ENCODE results near the gene MASTL. TPM values are rescaled to one million over a fixed set of nuclear protein-coding genes. Genes with fewer than 3 reads are reported as not detected.

MASTL gene
- total RNA-seq, 1 experiment from 2014 or later = 44.4 TPM

- POLR2A ChIA-PET (ENCODE audit: low non-redundant PET) = no interaction called here
- Histone ChIP-seq H3K4me3 (ENCODE audit: low read depth, low read length, poor library complexity, severe bottlenecking) (no peak overlapping the region), H3K27ac (ENCODE audit: low read depth, low read length, poor library complexity, severe bottlenecking) (no peak overlapping the region), H3K4me1 (ENCODE audit: insufficient read depth, low read length, poor library complexity, severe bottlenecking) (peaks cover 9% of the 10 kb centered on the region), H3K9me3 (ENCODE audit: low read depth, low read length, poor library complexity, severe bottlenecking) (no peaks in the 10 kb centered on the region), H3K27me3 (replicated peaks; ENCODE audit: insufficient read depth, low read depth, low read length, poor library complexity) (no peaks in the 10 kb centered on the region), H3K36me3 (ENCODE audit: insufficient read depth, low read length, poor library complexity, severe bottlenecking) (peaks cover 38% of the 10 kb centered on the region)
- no peak for DNase-seq (ENCODE audit: low spot score)
- BruUV-seq (replicated peaks) = no TSS peak
- TF ChIP-seq, protein P1, sequence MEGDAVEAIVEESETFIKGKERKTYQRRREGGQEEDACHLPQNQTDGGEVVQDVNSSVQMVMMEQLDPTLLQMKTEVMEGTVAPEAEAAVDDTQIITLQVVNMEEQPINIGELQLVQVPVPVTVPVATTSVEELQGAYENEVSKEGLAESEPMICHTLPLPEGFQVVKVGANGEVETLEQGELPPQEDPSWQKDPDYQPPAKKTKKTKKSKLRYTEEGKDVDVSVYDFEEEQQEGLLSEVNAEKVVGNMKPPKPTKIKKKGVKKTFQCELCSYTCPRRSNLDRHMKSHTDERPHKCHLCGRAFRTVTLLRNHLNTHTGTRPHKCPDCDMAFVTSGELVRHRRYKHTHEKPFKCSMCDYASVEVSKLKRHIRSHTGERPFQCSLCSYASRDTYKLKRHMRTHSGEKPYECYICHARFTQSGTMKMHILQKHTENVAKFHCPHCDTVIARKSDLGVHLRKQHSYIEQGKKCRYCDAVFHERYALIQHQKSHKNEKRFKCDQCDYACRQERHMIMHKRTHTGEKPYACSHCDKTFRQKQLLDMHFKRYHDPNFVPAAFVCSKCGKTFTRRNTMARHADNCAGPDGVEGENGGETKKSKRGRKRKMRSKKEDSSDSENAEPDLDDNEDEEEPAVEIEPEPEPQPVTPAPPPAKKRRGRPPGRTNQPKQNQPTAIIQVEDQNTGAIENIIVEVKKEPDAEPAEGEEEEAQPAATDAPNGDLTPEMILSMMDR (conservative IDR thresholded peaks at IDR 0.05; ENCODE audit: low read depth, low read length) = no peak
- no peak for TF ChIP-seq EZH2 (IDR thresholded peaks at IDR 0.05; ENCODE audit: borderline replicate concordance, low read depth, low read length, poor library complexity, severe bottlenecking)
- intact Hi-C loops (cut with micrococcal nuclease; ENCODE audit: unreplicated experiment) = no loop called here
- CTCF ChIA-PET = no interaction called here
Measured at GRCh38 chr10:27150261-27150660, 4.9 kb upstream of the MASTL start.

DNA sequence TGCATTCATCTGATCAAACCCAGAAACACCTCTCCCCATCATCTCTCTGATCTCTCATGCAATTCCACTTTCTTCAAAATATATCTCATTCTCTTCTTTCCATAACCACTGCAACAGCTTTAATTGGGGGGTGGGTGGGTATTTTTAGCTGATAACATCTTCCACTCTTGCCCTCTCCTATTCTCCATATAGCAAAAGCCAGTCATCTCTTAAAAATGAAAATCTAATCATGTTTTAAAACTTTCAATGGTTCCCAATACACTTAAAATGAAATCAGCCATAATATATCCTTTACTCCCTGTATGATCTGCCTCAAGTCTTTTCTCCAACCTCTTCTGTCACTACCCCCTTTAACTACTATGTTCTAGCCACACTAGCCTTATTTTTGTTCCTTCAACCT is 2.5 kb upstream of the MASTL start:
- ChIA-PET POLR2A (ENCODE audit: low non-redundant PET) (no interaction called here), CTCF (no interaction called here)
- TF ChIP-seq, protein P1 (conservative IDR thresholded peaks at IDR 0.05; ENCODE audit: low read depth, low read length) = no peak
- TF ChIP-seq EZH2 (IDR thresholded peaks at IDR 0.05; ENCODE audit: borderline replicate concordance, low read depth, low read length, poor library complexity, severe bottlenecking) = no peak
- Histone ChIP-seq H3K9me3 (ENCODE audit: low read depth, low read length, poor library complexity, severe bottlenecking) (no peaks in the 10 kb centered on the region), H3K4me3 (ENCODE audit: low read depth, low read length, poor library complexity, severe bottlenecking) (peak overlapping the region; percentile 90), H3K36me3 (ENCODE audit: insufficient read depth, low read length, poor library complexity, severe bottlenecking) (peaks cover 17% of the 10 kb centered on the region), H3K4me1 (ENCODE audit: insufficient read depth, low read length, poor library complexity, severe bottlenecking) (peaks cover 9% of the 10 kb centered on the region), H3K27me3 (replicated peaks; ENCODE audit: insufficient read depth, low read depth, low read length, poor library complexity) (no peaks in the 10 kb centered on the region), H3K27ac (ENCODE audit: low read depth, low read length, poor library complexity, severe bottlenecking) (peak overlapping the region; percentile 98)
- no TSS peak for BruUV-seq (replicated peaks)
- intact Hi-C loops (cut with micrococcal nuclease; ENCODE audit: unreplicated experiment) = no loop called here
- no peak for DNase-seq (ENCODE audit: low spot score)

GRCh38 chr10:27153329-27153728 is 1.8 kb upstream of the MASTL start:
- Histone ChIP-seq H3K4me3 (ENCODE audit: low read depth, low read length, poor library complexity, severe bottlenecking) (peak overlapping the region; percentile 90), H3K4me1 (ENCODE audit: insufficient read depth, low read length, poor library complexity, severe bottlenecking) (peaks cover 9% of the 10 kb centered on the region), H3K9me3 (ENCODE audit: low read depth, low read length, poor library complexity, severe bottlenecking) (no peaks in the 10 kb centered on the region), H3K27ac (ENCODE audit: low read depth, low read length, poor library complexity, severe bottlenecking) (peak overlapping the region; percentile 98), H3K36me3 (ENCODE audit: insufficient read depth, low read length, poor library complexity, severe bottlenecking) (peaks cover 13% of the 10 kb centered on the region), H3K27me3 (replicated peaks; ENCODE audit: insufficient read depth, low read depth, low read length, poor library complexity) (no peaks in the 10 kb centered on the region)
- intact Hi-C loops (cut with micrococcal nuclease; ENCODE audit: unreplicated experiment) = no loop called here
- TF ChIP-seq, protein P1 (conservative IDR thresholded peaks at IDR 0.05; ENCODE audit: low read depth, low read length) = no peak
- TF ChIP-seq EZH2 (IDR thresholded peaks at IDR 0.05; ENCODE audit: borderline replicate concordance, low read depth, low read length, poor library complexity, severe bottlenecking) = no peak
- ChIA-PET POLR2A (ENCODE audit: low non-redundant PET) (no interaction called here), CTCF (interaction anchor here (1.1 kb wide), 1 partner anchor 89 kb away, joined by 4 read pairs; no protein-coding TSS in a partner anchor)
- no peak for DNase-seq (ENCODE audit: low spot score)
- no TSS peak for BruUV-seq (replicated peaks)
